GM19438 (cell line): ENCODE results near the gene ZC3H7A.
A peak's percentile ranks its signal among the peaks of the same experiment; 100 is the strongest.
"Not testable (repeated sequence)": the region's sequence is repeated elsewhere in the genome, so short reads cannot be mapped to it uniquely, and the experiment has no call there.

Experiments used
- ATAC-seq: cut with Tn5 transposase; IDR thresholded peaks from one replicate; pipeline ENCODE4 v1.9.1; 2021; ENCODE audit warnings: low read depth; ENCODE audit not compliant: unreplicated experiment

ZC3H7A gene, protein sequence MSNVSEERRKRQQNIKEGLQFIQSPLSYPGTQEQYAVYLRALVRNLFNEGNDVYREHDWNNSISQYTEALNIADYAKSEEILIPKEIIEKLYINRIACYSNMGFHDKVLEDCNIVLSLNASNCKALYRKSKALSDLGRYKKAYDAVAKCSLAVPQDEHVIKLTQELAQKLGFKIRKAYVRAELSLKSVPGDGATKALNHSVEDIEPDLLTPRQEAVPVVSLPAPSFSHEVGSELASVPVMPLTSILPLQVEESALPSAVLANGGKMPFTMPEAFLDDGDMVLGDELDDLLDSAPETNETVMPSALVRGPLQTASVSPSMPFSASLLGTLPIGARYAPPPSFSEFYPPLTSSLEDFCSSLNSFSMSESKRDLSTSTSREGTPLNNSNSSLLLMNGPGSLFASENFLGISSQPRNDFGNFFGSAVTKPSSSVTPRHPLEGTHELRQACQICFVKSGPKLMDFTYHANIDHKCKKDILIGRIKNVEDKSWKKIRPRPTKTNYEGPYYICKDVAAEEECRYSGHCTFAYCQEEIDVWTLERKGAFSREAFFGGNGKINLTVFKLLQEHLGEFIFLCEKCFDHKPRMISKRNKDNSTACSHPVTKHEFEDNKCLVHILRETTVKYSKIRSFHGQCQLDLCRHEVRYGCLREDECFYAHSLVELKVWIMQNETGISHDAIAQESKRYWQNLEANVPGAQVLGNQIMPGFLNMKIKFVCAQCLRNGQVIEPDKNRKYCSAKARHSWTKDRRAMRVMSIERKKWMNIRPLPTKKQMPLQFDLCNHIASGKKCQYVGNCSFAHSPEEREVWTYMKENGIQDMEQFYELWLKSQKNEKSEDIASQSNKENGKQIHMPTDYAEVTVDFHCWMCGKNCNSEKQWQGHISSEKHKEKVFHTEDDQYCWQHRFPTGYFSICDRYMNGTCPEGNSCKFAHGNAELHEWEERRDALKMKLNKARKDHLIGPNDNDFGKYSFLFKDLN

DNA sequence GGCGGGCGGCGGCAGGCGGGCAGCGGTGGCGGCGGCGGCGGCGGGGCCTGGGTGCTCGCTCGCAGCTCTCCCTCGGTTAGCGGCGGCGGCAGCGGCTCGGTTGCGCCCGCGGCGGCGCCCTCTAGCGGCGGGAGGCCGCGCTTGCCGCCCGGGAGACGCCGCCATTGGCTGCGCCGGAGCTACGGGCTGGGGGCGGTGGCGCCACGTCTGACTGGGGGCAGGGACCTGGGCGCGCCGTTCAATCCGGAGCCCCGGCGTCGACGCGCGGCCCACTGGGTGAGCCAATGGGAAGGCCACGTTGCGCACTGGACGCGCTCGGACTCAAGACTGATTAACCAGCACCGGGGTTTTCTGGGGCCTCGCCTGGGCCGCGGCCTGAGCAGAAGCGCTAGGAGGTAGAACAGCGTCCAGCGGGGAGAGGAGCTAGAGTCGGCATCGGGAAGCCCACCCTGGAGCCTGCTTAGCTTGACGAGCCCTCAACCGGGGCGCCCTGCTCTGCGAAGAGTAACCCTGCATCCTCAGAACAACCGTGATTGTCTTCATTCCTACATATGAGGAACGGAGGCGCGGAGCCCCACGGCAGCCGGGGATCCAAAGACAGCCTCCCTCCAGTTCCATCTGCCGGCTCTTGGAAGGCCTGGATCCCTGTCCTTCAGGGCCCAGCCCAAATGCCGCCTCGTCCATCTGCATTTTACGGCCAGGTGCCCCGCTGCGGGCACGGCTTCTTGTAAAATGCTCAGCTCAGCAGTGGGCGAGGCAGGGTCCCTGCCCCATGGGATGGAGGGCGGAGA lies at the start of gene ZC3H7A:
Gene ZC3H7A, minus strand, starts transcription at position 93 of the 791 bp plus-strand sequence. CDS start 14,904 bp downstream, outside the sequence.
- ATAC-seq: peak; percentile 91

- ATAC-seq: no peak
Measured at GRCh38 chr16:11844499-11844898, 47.4 kb upstream of the ZC3H7A start.

DNA sequence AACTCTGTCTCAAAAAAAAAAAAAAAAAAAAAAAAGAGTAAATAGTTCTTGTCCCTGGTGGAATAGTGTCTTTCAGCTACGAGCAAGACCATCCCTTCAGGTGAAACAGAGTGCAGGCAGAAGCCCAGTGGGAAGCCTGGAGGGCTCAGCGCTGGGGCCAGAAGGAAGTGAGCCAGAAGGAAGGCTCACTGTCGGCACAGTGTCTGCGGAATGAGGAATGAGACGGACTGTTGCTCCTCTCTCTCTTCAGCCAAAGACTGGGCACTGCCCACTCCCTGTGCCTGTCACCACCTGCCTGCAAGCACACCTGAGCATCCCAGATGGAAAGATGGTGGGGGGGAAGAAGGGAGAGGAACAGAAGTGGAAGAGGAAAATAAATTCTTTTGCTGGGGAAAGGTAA lies 46.8 kb upstream of the ZC3H7A start:
- ATAC-seq: no peak

DNA sequence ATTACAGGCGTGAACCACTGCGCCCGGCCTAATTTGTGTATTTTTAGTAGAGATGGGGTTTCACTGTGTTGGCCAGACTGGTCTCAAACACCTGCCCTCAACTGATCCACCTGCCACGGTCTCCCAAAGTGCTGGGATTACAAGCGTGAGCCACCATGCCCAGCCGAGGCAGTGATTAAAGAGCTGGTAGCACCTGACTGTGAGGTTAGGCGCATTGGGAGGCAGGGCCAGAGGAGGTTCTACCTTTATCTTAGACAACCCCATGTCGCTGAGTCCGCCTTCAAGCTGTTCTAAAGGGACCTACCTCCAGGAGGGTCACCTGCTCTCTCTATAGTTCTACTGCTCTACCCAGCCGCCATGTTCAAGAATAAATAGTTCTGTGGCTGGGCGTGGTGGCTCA lies 46.1 kb upstream of the ZC3H7A start:
- no peak for ATAC-seq

DNA sequence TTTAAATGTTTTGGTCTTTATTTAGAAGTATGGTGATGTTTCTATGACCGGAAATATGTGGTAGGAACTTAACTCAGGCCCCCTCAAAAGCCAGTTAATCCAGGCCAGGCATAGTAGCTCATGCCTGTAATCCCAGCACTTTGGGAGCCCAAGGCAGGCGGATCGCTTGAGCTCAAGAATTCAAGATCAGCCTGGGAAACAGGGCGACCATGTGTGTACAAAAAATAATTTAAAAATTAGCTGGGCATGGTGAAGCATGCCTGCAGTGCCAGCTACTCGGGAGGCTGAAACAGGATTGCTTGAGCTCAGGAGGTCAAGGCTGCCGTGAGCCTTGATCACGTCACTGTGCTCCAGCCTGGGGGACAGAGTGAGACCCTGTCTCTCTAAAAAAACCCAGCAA lies 44.0 kb upstream of the ZC3H7A start:
- ATAC-seq: no peak

DNA sequence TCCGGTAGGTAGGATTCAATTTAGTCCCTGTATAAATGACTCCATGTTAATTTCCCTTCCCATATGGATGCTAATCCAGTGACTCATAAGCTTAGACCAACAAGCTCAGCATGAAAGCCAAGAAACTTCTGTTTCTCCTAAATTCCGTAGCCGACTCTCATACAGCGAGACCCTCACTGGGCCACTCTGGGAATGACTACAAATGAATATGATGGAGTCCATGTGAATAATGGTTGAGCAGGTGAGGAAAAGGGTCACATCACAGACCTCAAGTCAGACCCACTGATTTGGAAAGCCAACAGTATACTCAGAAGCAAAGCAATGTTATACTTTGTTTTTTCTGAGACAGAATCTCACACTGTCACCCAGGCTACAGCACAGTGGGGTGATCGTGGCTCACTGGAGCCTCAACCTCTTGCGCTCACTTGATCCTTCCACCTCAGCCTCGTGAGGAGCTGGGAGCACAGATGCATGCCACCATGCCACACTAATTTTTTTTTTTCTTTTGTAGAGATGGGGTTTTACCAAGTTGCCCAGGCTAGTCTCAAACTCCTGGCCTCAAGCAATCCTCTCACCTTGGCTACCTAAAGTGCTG lies 39.7 kb upstream of the ZC3H7A start:
- no peak for ATAC-seq

DNA sequence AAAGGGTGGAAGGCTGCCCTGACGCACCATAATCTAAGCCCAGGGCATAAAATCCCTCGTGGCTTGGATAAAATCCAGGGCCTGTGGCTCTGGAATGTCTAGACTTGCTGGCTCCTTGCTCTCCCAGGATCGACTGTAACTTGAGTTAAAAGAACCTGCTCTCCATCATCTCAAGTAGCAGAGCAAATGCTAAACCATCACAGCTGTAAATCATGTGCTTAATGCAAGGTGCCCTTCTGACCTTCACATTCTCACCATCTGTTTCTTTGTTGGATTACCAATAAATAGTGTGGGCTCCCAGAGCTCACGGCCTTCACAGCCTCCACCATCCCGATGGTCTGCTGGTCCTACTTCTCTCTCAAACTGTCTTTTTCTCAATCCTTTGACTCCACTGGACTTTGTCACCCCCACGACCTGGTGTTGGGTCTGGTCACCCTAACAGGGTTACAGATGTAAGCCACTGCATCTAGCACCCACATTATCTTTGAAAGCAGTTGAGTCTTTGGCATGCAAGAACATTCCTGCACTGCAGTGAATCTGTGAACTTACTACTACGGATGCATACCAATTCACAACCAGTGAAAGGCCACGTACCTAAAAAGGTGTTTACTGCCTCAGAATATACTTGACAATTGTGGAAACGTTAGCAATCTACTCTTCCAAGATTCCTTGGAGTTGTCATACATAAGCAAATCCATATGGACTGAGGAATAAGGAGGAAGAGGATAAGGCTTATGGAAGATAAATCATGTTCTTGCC lies 39.0 kb upstream of the ZC3H7A start:
- ATAC-seq: no peak

DNA sequence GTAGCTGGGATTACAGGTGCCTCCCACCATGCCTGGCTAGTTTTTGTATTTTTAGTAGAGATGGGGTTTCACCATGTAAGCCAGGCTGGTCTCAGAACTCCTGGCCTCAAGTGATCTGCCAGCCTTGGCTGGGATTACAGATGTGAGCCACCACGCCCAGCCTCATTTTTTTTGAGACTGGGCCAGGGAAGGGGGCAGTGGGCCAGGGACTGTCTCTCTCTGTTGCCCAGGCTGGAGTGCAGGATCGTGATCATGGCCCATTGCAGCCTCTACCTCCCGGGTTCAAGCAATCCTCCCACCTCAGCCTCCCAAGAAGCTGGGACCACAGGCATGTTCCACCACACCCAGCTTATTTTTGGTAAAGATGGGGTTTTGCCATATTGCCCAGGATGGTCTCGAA lies 38.3 kb upstream of the ZC3H7A start:
- ATAC-seq: no peak

DNA sequence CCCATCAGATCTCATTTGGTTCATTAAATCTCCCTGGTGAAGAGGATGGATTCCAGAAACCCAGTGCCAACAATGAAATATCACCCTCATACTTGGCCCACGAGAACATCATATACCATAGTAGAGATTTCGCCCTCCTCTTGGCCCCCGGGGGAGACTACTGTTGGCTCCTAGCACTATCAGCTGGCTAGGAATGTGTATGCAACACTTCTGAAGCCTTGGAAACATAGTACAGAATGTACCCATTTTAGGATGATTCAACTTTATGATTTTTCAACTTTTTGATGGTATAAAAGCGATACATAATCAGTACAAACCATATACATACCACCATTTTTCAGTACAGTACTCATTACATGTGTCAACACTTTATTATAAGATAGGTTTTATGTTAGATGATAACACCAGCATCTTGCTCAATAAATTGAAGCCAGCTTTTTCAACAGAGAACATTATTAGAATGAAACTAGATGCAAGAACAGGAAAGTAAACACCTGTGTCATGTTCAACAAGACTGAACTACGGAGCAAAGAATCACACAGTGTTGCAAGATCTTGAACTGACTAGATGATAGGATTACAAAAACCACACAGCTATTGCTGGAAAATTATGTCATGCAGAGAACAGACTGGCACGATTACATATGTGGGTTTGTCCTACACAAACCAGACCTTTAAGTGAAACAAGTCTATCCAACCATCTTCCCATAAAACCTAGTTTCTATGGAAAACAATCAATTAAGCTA lies 37.1 kb upstream of the ZC3H7A start:
- ATAC-seq: no peak

DNA sequence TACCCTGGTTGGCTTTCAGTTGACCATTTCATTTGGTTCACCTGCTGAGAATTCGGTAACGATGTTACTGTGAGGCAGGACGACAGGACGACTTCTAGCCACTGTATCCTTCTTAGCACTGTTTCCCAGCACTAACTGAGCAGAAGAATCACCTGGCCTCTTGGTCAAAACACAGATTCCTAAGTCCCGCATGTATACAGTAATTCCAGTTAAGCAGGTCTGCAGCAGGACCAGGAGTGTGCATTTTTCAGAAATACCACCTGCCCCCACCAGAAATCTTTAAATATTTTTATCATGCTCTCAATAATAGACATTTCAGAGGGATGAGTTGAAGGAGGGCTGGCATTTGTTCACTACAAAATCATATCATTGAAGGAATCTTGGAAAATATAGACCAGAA lies 31.6 kb upstream of the ZC3H7A start:
- no peak for ATAC-seq

DNA sequence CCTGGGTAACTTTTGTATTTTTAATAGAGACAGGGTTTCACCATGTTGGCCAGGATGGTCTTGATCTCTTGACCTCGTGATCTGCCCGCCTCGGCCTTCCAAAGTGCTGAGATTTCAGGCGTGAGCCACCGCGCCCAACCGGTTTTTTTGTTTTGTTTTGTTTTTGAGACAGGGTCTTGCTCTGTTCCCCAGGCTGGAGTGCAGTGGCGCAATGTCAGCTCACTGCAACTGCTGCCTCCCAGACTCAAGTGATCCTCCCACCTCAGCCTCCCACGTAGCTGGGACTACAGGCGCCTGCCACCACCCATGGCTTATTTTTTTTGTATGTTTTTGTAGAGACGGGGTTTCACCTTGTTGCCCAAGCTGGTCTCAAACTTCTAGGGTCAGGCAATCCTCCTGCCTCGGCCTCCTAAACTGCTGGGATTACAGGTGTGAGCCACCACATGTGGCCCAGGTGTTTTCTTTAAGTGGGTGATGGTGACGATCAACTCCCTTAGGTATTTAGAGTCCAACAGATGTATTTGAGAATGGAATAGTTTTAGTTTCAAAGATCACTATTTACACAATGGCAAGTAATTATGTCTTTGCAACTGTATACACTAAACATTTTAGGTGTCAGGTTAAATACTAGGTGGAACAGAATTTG lies 28.6 kb upstream of the ZC3H7A start:
- ATAC-seq: not testable (repeated sequence)

DNA sequence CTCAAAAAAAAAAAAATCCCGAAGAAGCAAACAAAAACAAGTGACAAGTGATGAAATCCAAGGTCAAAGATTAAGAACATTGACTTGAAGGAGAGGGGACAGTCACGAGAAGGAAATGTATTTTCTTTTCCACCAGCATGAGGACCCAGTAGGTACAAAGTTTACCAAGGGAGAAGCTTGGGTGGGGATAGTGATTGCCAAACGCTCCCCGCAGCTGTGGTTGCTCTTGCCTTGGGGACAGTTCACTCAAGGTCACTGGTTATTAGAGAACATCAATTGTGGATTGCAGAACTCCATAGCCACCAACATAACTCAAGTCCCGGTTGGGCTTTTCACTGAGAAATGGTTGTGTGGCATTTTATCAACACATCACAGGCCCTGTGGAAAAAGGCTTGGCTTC lies 27.3 kb upstream of the ZC3H7A start:
- no peak for ATAC-seq

DNA sequence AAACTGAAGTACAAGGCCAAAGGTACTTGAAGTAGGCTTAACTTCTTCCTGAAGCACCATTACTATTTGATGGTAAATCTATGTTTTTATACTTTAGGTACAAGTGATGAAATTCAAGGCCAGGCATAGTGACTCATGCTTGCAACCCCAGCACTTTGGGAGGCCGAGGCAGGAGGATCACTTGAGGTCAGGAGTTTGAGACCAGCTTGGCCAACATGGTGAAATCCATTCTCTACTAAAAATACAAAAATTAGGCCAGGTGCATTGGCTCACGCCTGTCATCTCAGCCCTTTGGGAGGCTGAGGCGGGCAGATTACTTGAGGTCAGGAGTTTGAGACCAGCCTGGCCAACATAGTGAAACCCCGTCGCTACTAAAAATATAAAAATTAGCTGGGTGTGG lies 26.6 kb upstream of the ZC3H7A start:
- ATAC-seq: not testable (repeated sequence)

- ATAC-seq: no peak
Measured at GRCh38 chr16:11819798-11820197, 22.7 kb upstream of the ZC3H7A start.

DNA sequence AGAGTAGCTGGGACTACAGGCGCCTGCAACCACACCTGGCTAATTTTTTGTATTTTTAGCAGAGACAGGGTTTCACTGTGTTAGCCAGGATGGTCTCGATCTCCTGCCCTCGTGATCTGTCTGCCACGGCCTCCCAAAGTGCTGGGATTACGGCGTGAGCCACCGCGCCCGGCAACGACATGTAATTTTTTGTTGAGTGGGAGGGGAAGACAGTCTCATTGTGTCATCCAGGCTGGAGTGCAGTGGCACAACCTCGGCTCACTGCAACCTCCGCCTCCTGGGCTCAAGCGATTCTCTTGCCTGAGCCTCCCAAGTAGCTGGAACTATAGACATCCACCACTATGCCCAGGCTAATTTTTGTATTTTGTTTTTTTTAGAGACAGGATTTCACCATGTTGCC lies 21.9 kb upstream of the ZC3H7A start:
- ATAC-seq: not testable (repeated sequence)

GRCh38 chr16:11816123-11816522 lies 19.1 kb upstream of the ZC3H7A start:
- no peak for ATAC-seq

GRCh38 chr16:11814800-11815199 lies 17.7 kb upstream of the ZC3H7A start:
- not testable (repeated sequence) for ATAC-seq

DNA sequence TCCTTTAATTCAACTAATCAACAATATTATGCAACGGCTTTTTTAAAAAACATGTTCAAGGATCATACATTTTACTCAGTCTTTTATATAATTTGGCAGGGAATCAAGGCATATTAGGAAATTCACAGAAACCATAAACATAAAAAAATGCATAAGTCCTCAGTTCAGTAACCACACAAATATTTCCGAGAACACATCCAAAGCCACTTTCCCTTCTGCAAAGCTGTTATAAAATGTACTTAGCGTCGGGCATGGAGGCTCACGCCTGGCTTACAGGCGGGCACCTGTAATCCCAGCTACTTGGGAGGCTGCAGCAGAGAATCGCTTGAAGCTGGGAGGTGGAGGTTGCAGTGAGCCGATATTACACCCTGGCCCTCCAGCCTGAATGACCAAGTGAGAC lies 9.7 kb upstream of the ZC3H7A start:
- no peak for ATAC-seq
